GM20000 (cell line): ENCODE data around the gene GABRQ.

Source experiments
- DNase-seq: peaks from one replicate; pipeline ENCODE4 v3.0.0; 2012; ENCODE audit warnings: low spot score
- TF ChIP-seq, protein P1 (sequence below): IDR thresholded peaks from 2 replicates; pipeline ENCODE4 v1.5.1; 2012; ENCODE audit warnings: mild to moderate bottlenecking, control low read depth; ENCODE audit errors: extremely low read depth, missing control alignments

The GABRQ gene

GRCh38 chrX:152642931-152643564 is 5.4 kb downstream of the GABRQ start:
- TF ChIP-seq, protein P1, sequence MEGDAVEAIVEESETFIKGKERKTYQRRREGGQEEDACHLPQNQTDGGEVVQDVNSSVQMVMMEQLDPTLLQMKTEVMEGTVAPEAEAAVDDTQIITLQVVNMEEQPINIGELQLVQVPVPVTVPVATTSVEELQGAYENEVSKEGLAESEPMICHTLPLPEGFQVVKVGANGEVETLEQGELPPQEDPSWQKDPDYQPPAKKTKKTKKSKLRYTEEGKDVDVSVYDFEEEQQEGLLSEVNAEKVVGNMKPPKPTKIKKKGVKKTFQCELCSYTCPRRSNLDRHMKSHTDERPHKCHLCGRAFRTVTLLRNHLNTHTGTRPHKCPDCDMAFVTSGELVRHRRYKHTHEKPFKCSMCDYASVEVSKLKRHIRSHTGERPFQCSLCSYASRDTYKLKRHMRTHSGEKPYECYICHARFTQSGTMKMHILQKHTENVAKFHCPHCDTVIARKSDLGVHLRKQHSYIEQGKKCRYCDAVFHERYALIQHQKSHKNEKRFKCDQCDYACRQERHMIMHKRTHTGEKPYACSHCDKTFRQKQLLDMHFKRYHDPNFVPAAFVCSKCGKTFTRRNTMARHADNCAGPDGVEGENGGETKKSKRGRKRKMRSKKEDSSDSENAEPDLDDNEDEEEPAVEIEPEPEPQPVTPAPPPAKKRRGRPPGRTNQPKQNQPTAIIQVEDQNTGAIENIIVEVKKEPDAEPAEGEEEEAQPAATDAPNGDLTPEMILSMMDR, result no peak
- DNase-seq, result no peak

DNA sequence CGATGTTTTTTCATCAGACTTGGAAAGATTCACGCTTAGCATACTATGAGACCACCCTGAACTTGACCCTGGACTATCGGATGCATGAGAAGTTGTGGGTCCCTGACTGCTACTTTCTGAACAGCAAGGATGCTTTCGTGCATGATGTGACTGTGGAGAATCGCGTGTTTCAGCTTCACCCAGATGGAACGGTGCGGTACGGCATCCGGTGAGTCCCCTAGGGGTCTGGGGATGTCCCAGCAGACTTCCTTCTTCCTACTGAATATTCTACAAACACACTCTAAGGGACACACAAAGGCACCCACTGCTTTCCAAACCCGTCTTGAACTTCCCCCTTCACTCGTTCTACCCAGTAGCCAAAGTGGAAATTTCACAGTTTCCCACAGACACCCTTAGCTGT is 9.3 kb downstream of the GABRQ start:
- TF ChIP-seq, protein P1, result no peak
- no peak for DNase-seq

DNA sequence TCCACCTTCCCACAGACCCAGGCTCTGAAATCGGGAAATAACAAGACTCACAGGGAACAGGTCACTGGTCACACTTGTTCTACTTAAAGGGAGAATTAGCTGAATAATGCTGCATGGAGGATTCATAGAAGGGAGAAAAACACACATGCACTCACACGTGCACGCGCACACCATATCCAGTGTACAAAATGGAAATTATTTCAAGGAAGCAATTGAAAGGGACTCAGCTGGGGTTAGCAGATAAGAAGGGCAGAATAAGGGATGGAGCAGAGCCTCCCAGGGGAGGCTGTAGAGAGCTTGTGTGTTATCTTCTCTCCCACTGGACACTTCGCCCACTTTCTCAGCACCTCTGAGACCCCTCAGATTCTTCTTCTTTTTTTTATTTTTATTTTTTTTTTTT is 10.3 kb downstream of the GABRQ start:
- no peak for DNase-seq

GRCh38 chrX:152652060-152652459 is 14.4 kb downstream of the GABRQ start:
- TF ChIP-seq, protein P1, result no peak

More for the DNA sequence above, 10.3 kb downstream of the GABRQ start:
- TF ChIP-seq, protein P1, result no peak

GRCh38 chrX:152652467-152652866 is 14.8 kb downstream of the GABRQ start:
- TF ChIP-seq, protein P1, result no peak
- no peak for DNase-seq

More at GRCh38 chrX:152652060-152652459, 14.4 kb downstream of the GABRQ start:
- no peak for DNase-seq

DNA sequence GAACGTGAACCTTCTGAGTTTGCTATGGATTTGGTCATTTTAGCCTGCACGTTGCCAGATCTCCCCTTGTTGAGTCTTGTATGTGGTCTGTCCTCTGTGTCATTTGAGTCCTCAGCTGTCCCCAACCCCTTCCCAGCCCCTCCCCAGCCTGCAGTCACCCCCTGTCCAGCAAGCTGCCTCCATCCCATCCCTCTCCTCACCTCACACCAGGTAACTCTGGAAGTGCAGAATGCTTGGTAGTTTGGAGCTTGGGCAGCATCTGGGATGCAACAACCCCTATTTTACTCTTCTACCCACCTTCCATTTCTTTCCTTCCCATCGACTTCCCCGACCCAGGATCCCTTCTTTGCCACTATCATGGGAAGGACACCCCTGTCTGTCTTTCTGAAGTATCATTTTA is 18.4 kb downstream of the GABRQ start:
- TF ChIP-seq, protein P1, result no peak
- no peak for DNase-seq

DNA sequence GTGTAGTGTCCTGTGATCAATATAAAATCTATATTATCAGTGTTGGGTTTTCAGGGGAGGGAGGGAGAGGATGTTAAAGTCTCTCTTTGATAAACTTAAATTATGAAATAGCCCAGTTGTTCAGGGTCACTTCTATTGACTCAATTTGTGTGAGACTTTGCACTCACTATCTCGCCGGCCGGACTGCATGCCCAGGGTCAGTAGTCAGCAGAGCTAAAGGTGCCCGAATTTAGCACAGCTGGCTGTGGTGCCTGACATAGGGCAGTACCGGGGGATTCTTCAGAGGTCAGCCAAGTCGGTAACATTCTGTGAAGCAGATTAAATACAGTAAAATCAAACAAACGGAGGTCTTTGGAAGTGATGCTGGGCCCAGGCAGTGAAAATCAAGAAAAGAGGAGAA is 19.2 kb downstream of the GABRQ start:
- TF ChIP-seq, protein P1, result no peak
- DNase-seq, result no peak
